Activated CD8-positive, alpha-beta T cell treated with anti-CD3 and anti-CD28 coated beads, Interleukin-2, amount 10 ng/mL, durations not matched to agents 7 days and 5 days (primary cell): Measurements from ENCODE around the gene TBL1XR1. TPM values are rescaled to one million over a fixed set of nuclear protein-coding genes. Genes with fewer than 3 reads are reported as not detected.

Source experiments
- ATAC-seq: fragments of 150-1000 bp; cut with Tn5 transposase; one replicate; pipeline ENCODE4 v1.10.0; 2021; ENCODE audit warnings: moderate library complexity
- CTCF ChIA-PET: fragments of 350-600 bp; sonication (Branson Sonifier 250); formaldehyde crosslinking; loops from one replicate; lab custom pipeline; 2021; ENCODE audit warnings: antibody characterized with exemption; lab: Charles Lee
- POLR2A ChIA-PET: fragments of 350-600 bp; sonication (Branson Sonifier 250); formaldehyde crosslinking; loops from one replicate; lab custom pipeline; 2021; ENCODE audit warnings: antibody characterized with exemption; lab: Charles Lee
- DNase-seq: peaks from one replicate; pipeline ENCODE4 v3.0.0-alpha.2; 2020
- H3K27ac Mint-ChIP-seq: one replicate; pipeline ENCODE4 v1.8.0; 2021; ENCODE audit warnings: mild to moderate bottlenecking, mixed read lengths
- H3K27me3 Mint-ChIP-seq: one replicate; pipeline ENCODE4 v1.8.0; 2021; ENCODE audit warnings: low read depth, mixed read lengths
- H3K36me3 Mint-ChIP-seq: one replicate; pipeline ENCODE4 v1.8.0; 2021; ENCODE audit warnings: low read depth, mixed read lengths
- H3K4me1 Mint-ChIP-seq: one replicate; pipeline ENCODE4 v1.8.0; 2021; ENCODE audit warnings: low read depth, mixed read lengths
- H3K4me3 Mint-ChIP-seq: one replicate; pipeline ENCODE4 v1.8.0; 2021; ENCODE audit warnings: mild to moderate bottlenecking, mixed read lengths
- H3K9me3 Mint-ChIP-seq: one replicate; pipeline ENCODE4 v1.8.0; 2022; ENCODE audit warnings: mixed read lengths; ENCODE audit not compliant: insufficient read depth
- total RNA-seq, 2 experiments: library from RNA; stranded (reverse); gene quantifications; one replicate each; pipeline ENCODE4 v1.2.3, GENCODE V29; 2021

The TBL1XR1 gene
- total RNA-seq, 2 experiments from 2014 or later = 165 to 166 TPM

DNA sequence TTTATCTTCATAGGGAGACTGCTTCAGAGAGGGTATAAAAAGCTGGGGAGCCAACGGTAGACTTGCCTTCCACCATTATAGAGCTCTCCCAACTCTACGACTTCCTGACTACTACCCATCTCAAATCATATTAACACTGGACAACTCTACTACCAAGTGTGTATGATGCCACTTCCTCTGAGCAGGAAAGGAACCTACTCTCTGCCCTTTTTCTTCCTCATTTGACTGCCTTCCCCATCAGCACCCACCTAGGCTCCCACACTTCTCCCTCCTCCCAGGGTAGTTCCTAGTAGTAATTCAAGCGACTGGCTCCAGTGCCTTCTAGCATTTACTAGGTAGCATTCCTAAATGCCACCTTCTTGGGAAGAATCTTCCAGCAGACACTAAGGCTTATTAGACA, 24.5 kb upstream of the TBL1XR1 start:
- ATAC-seq (no peak), DNase-seq (no peak)
- H3K4me1 Mint-ChIP-seq = peaks cover 32% of the 10 kb centered on the region
- H3K4me3 Mint-ChIP-seq = no peak overlapping the region
- ChIA-PET POLR2A (no interaction called here), CTCF (no interaction called here)
- no peaks in the 10 kb centered on the region for H3K9me3 Mint-ChIP-seq
- peaks cover 2% of the 10 kb centered on the region for H3K36me3 Mint-ChIP-seq
- no peak overlapping the region for H3K27ac Mint-ChIP-seq
- no peaks in the 10 kb centered on the region for H3K27me3 Mint-ChIP-seq

DNA sequence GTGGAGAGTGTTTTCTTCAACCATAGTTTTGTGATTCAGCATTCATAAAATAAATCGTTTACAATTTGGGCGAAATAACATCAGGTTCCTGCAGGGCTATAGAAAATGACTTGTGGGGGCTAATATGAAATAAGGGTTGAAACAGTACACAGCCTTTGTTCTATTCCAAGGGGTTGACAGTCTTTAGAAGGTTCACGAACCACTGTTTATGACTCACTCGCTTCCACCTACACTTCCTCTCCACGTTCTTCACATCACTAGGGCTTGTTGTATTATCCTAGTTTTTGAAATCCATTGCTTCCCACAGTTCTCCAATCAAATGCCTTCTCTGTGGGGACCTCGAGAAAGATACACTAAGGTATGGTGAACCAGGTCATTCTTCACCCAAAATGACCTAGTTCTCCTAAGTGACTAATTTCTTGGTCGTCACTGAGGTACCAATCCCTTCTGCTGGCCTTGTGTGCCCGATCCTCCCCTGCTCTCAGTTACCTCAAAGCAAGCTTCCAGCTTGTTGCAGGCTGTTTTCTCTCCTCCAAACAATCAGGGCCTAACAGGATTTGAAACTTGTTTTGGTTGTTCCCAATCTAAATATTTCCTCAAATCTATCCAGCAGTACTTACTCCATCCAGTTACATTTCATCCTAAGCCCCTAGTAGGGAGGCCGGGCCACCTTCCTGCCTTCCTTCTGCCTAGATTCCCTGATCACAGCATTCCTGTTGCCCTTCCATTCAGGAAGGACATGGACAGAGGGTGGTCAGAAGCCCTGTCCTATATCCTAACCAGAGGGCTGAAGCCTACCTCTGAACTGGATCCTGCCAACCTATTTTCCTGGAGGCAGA, 23.1 kb upstream of the TBL1XR1 start:
- Mint-ChIP-seq H3K9me3 (no peaks in the 10 kb centered on the region), H3K36me3 (peaks cover 2% of the 10 kb centered on the region), H3K27ac (no peak overlapping the region), H3K4me3 (no peak overlapping the region), H3K4me1 (peaks cover 29% of the 10 kb centered on the region), H3K27me3 (no peaks in the 10 kb centered on the region)
- ChIA-PET POLR2A (no interaction called here), CTCF (no interaction called here)
- DNase-seq (no peak), ATAC-seq (no peak)

DNA sequence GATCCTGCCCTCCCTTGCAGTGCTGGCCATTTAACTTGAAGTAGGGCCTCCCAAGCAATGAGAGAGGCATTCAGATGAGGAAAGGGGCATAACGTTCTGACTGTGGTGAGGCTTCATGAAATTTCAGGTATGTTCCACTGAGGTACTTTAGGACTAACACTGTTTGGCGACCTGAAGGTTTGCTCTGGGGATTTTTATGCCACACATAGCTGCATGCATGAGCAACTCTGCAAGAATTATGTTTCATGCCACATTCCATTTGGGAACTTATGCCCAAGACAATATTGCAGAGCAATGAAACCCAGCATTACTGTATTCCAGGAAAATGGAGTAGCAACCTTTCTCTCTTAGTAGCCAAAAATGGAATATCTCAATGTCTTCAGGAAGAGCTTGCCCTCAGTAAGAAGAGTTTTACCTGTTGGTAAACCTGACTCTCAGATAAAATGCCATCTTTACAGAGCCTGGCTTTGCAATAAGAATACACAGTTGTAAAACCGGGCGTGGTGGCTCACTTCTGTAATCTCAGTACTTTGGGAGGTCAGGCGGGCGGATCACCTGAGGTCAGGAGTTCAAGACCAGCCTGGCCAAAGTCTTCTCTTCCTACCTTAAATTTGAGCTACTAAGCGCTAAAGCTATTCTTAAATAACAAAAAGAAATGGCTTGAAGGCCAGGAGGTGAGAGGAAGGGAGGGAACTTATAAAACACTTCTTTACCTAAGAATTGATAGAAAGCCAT, 16.7 kb upstream of the TBL1XR1 start:
- CTCF ChIA-PET = interaction anchor here (1.0 to 1.7 kb wide), 2 partner anchors 11 to 144 kb away, joined by 4 to 5 read pairs; no protein-coding TSS in a partner anchor
- no peak for ATAC-seq
- no peak overlapping the region for H3K27ac Mint-ChIP-seq
- no peak for DNase-seq
- H3K4me1 Mint-ChIP-seq = peaks cover 11% of the 10 kb centered on the region
- H3K27me3 Mint-ChIP-seq = no peaks in the 10 kb centered on the region
- POLR2A ChIA-PET = no interaction called here
- H3K9me3 Mint-ChIP-seq = no peaks in the 10 kb centered on the region
- H3K36me3 Mint-ChIP-seq = no peaks in the 10 kb centered on the region
- no peak overlapping the region for H3K4me3 Mint-ChIP-seq

DNA sequence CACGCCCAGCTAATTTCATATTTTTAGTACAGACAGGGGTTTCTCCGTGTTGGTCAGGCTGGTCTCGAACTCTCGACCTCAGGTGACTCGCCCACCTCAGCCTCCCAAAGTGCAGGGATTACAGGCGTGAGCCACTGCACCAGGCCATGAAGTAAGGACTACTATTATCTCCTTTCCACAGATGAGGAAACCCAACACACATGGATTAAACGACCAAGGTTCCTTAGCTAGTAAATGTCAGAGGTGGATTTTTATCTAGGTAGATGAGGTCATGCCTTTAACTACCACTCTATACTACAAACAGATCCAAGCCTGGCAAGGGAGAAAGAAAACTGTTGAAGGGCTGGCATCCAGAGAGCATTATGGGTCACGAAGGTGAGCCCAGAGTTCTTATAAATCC, 15.5 kb upstream of the TBL1XR1 start:
- Mint-ChIP-seq H3K27ac (no peak overlapping the region), H3K9me3 (no peaks in the 10 kb centered on the region), H3K27me3 (no peaks in the 10 kb centered on the region), H3K4me1 (peaks cover 11% of the 10 kb centered on the region), H3K4me3 (no peak overlapping the region), H3K36me3 (no peaks in the 10 kb centered on the region)
- ChIA-PET CTCF (interaction anchor here (1.8 kb wide), 1 partner anchor 14 kb away, joined by 6 read pairs; no protein-coding TSS in a partner anchor), POLR2A (interaction anchor here (0.7 kb wide), 1 partner anchor 14 kb away, joined by 3 read pairs; no protein-coding TSS in a partner anchor)
- DNase-seq = no peak
- no peak for ATAC-seq

DNA sequence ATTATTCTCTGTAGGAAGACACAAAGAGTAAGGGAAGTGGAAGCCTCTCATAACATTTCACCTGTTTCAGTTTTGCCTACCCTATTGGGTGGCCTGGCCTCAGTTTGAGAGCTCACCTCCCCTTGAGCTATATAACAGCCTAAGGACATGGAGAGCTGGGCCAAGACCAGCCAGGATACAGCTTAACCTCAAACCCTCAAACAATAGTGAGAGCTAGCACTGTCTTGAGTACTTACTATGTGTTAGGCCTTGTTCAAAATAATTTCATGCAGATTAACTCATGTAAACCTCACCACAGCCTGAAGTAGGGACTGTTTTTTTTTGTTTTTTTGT, 15.0 kb upstream of the TBL1XR1 start:
- CTCF ChIA-PET = interaction anchor here (1.8 kb wide), 1 partner anchor 14 kb away, joined by 6 read pairs; no protein-coding TSS in a partner anchor
- ATAC-seq = peak; percentile 36
- POLR2A ChIA-PET = interaction anchor here (0.7 kb wide), 1 partner anchor 38 kb away, joined by 3 read pairs; no protein-coding TSS in a partner anchor

DNA sequence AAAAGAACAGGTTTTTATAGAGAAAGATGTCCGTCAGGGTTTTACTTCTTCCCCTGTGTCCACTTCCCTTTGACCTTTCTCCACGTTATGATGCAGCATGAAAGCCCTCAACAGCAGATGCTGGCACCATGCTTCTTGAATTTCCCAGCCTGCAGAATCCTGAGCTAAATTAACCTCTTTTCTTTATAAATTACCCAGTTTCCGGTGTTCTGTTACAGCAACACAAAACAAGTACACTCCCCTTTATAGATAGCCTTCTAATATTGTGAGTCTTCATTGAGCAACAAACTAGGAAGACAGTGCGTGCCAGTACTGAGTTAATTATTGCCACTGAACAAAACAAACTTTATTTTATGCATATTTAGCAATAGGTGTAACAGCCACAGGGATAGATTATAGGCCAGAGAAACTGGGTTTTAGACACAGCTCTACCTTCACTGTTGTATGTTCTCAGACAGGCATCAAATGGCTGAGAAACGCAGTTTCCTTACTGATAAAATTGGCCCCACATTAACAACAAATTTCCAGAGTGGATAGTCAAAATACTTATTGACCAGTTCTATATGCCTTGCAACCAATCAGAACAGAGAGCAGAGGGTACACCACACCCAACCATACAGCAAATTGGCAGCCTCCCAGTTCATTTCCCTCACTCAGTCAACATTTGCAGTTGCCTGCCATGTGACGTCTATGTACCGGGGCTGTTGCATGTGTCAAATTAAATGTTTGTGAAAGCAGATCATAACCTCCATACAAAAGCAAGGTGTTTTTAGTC, 14.4 kb upstream of the TBL1XR1 start:
- DNase-seq (no peak), ATAC-seq (no peak)
- POLR2A ChIA-PET = interaction anchor here (0.7 kb wide), 1 partner anchor 39 kb away, joined by 3 read pairs; no protein-coding TSS in a partner anchor
- CTCF ChIA-PET = interaction anchor here (1.8 kb wide), 1 partner anchor 13 kb away, joined by 6 read pairs; no protein-coding TSS in a partner anchor
- Mint-ChIP-seq H3K4me3 (no peak overlapping the region), H3K9me3 (no peaks in the 10 kb centered on the region), H3K4me1 (peaks cover 15% of the 10 kb centered on the region), H3K36me3 (no peaks in the 10 kb centered on the region), H3K27me3 (no peaks in the 10 kb centered on the region), H3K27ac (no peak overlapping the region)

More for the DNA sequence above, 15.0 kb upstream of the TBL1XR1 start:
- H3K27me3 Mint-ChIP-seq = no peaks in the 10 kb centered on the region
- no peak for DNase-seq
- H3K9me3 Mint-ChIP-seq = no peaks in the 10 kb centered on the region
- peaks cover 11% of the 10 kb centered on the region for H3K4me1 Mint-ChIP-seq
- no peak overlapping the region for H3K27ac Mint-ChIP-seq
- H3K4me3 Mint-ChIP-seq = no peak overlapping the region
- no peaks in the 10 kb centered on the region for H3K36me3 Mint-ChIP-seq

GRCh38 chr3:177210744-177211502, 13.6 kb upstream of the TBL1XR1 start:
- no peak for DNase-seq
- H3K9me3 Mint-ChIP-seq = no peaks in the 10 kb centered on the region
- no peak overlapping the region for H3K27ac Mint-ChIP-seq
- CTCF ChIA-PET = interaction anchor here (0.6 to 1.8 kb wide), 3 partner anchors 13 to 773 kb away, joined by 3 to 6 read pairs (median 3); no protein-coding TSS in a partner anchor
- ATAC-seq = no peak
- H3K4me1 Mint-ChIP-seq = peaks cover 19% of the 10 kb centered on the region
- POLR2A ChIA-PET = no interaction called here
- no peaks in the 10 kb centered on the region for H3K27me3 Mint-ChIP-seq
- H3K4me3 Mint-ChIP-seq = no peak overlapping the region
- H3K36me3 Mint-ChIP-seq = no peaks in the 10 kb centered on the region

GRCh38 chr3:177209509-177209908, 12.2 kb upstream of the TBL1XR1 start:
- ATAC-seq (no peak), DNase-seq (no peak)
- H3K4me1 Mint-ChIP-seq = peaks cover 19% of the 10 kb centered on the region
- ChIA-PET POLR2A (no interaction called here), CTCF (interaction anchor here (1.2 kb wide), 1 partner anchor 90 kb away, joined by 4 read pairs; no protein-coding TSS in a partner anchor)
- no peak overlapping the region for H3K27ac Mint-ChIP-seq
- no peaks in the 10 kb centered on the region for H3K27me3 Mint-ChIP-seq
- H3K4me3 Mint-ChIP-seq = no peak overlapping the region
- H3K9me3 Mint-ChIP-seq = no peaks in the 10 kb centered on the region
- H3K36me3 Mint-ChIP-seq = no peaks in the 10 kb centered on the region

DNA sequence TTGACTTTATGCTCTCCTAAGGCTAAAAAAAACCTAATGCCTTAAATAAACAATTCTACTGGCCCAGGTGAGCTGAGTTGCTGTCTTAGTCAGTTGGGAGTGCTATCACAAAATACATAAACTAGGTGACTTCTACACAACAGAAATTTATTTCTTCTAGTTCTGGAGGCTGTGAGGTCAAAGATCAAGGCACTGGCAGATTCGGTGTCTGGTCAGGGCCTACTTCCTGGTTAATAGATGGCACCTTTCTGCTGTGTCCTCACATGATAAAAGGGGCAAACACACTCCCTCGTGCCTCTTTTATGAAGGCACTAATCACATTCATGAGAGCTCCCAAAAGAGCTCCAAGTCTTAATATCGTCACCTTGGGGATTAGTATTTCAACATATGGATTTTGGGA, 11.5 kb upstream of the TBL1XR1 start:
- DNase-seq (no peak), ATAC-seq (no peak)
- Mint-ChIP-seq H3K27me3 (no peaks in the 10 kb centered on the region), H3K4me3 (no peak overlapping the region), H3K4me1 (peaks cover 19% of the 10 kb centered on the region), H3K36me3 (no peaks in the 10 kb centered on the region), H3K27ac (no peak overlapping the region), H3K9me3 (no peaks in the 10 kb centered on the region)
- POLR2A ChIA-PET = interaction anchor here (0.6 kb wide), 1 partner anchor 24 kb away, joined by 3 read pairs; no protein-coding TSS in a partner anchor
- CTCF ChIA-PET = interaction anchor here (1.2 kb wide), 1 partner anchor 91 kb away, joined by 4 read pairs; no protein-coding TSS in a partner anchor

- no peak for ATAC-seq
- Mint-ChIP-seq H3K27ac (no peak overlapping the region), H3K36me3 (peaks cover 3% of the 10 kb centered on the region)
Measured at GRCh38 chr3:177208223-177208622, 10.9 kb upstream of the TBL1XR1 start.

More at GRCh38 chr3:177208223-177208622, 10.9 kb upstream of the TBL1XR1 start:
- Mint-ChIP-seq H3K9me3 (no peaks in the 10 kb centered on the region), H3K27me3 (no peaks in the 10 kb centered on the region), H3K4me1 (peaks cover 22% of the 10 kb centered on the region), H3K4me3 (no peak overlapping the region)
- ChIA-PET POLR2A (no interaction called here), CTCF (interaction anchor here (1.2 kb wide), 1 partner anchor 92 kb away, joined by 4 read pairs; no protein-coding TSS in a partner anchor)
- no peak for DNase-seq
